IMR-90 (cell line): ENCODE data around the gene ACSM4. TPM values are rescaled to one million over a fixed set of nuclear protein-coding genes. Genes with fewer than 3 reads are reported as not detected.

Source experiments
- ATAC-seq: fragments of 200-7000 bp; cut with Tn5 transposase; 2 replicates; pipeline ENCODE4 v1.9.1; 2020; ENCODE audit warnings: low read depth, mild to moderate bottlenecking, moderate library complexity
- BruUV-seq: library from RNA; stranded (reverse); fragments of 400-500 nt; replicated peaks from 2 replicates; lab custom pipeline; 2021; lab: Mats Ljungman, UMichigan
- CTCF ChIA-PET: fragments of 300-600 bp; formaldehyde crosslinking; extraction: SDS; loops from one replicate; lab custom pipeline; 2021; ENCODE audit warnings: antibody characterized with exemption; lab: Yijun Ruan, JAX
- POLR2A ChIA-PET: fragments of 300-600 bp; sonication (Branson Sonifier 250); formaldehyde crosslinking; loops from one replicate; lab custom pipeline; 2022; ENCODE audit warnings: antibody characterized with exemption; ENCODE audit not compliant: unreplicated experiment; lab: Charles Lee
- DNase-seq: peaks from one replicate; pipeline ENCODE4 v3.0.0; 2013
- H2AFZ ChIP-seq: replicated peaks from 2 replicates; pipeline ENCODE3; 2013; ENCODE audit warnings: low read length, mild to moderate bottlenecking; ENCODE audit not compliant: poor library complexity
- H2AK5ac ChIP-seq: 2 replicates; pipeline ENCODE4 v1.6.1; 2013; ENCODE audit warnings: low read depth, low read length, inconsistent platforms
- H2AK9ac ChIP-seq: replicated peaks from 2 replicates; pipeline ENCODE3; 2013; ENCODE audit warnings: mild to moderate bottlenecking, low read depth, low read length, moderate library complexity; ENCODE audit not compliant: poor library complexity
- H2BK120ac ChIP-seq: 2 replicates; pipeline ENCODE4 v1.6.1; 2013; ENCODE audit warnings: low read depth, low read length, inconsistent platforms
- H2BK15ac ChIP-seq: 3 replicates; pipeline ENCODE4 v1.6.1; 2013; ENCODE audit warnings: low read depth, low read length, inconsistent platforms
- H2BK20ac ChIP-seq: 2 replicates; pipeline ENCODE4 v1.6.1; 2013; ENCODE audit warnings: low read depth, mild to moderate bottlenecking, inconsistent platforms, low read length, moderate library complexity
- H2BK5ac ChIP-seq: 2 replicates; pipeline ENCODE4 v1.6.1; 2013; ENCODE audit warnings: mild to moderate bottlenecking, low read depth, low read length, inconsistent platforms; ENCODE audit not compliant: poor library complexity, severe bottlenecking
- H3K14ac ChIP-seq: replicated peaks from 2 replicates; pipeline ENCODE4 v1.6.1; 2013; ENCODE audit warnings: low read depth, low read length, inconsistent platforms
- H3K18ac ChIP-seq: 2 replicates; pipeline ENCODE4 v1.6.1; 2013; ENCODE audit warnings: low read depth, low read length, control low read depth
- H3K23ac ChIP-seq: 2 replicates; pipeline ENCODE4 v1.6.1; 2013; ENCODE audit warnings: low read depth, low read length, inconsistent platforms
- H3K27ac ChIP-seq: 2 replicates; pipeline ENCODE4 v1.5.1; 2013; ENCODE audit warnings: mild to moderate bottlenecking, control low read depth, low read length; ENCODE audit not compliant: insufficient read depth
- H3K27me3 ChIP-seq: 2 replicates; pipeline ENCODE4 v1.6.1; 2013; ENCODE audit warnings: low read length; ENCODE audit not compliant: control insufficient read depth, insufficient read depth
- H3K36me3 ChIP-seq: 2 replicates; pipeline ENCODE4 v1.6.1; 2013; ENCODE audit warnings: low read length, mixed read lengths; ENCODE audit not compliant: control insufficient read depth, insufficient read depth
- H3K4ac ChIP-seq: 2 replicates; pipeline ENCODE4 v1.6.1; 2013; ENCODE audit warnings: low read depth, low read length, inconsistent platforms
- H3K4me1 ChIP-seq: 2 replicates; pipeline ENCODE4 v1.6.1; 2013; ENCODE audit warnings: low read length, mixed read lengths; ENCODE audit not compliant: control insufficient read depth, insufficient read depth
- H3K4me2 ChIP-seq: 2 replicates; pipeline ENCODE4 v1.6.1; 2013; ENCODE audit warnings: low read depth, mild to moderate bottlenecking, control low read depth, low read length, moderate library complexity
- H3K4me3 ChIP-seq: 2 replicates; pipeline ENCODE4 v1.5.1; 2013; ENCODE audit warnings: low read depth, mild to moderate bottlenecking, control low read depth, low read length, moderate library complexity; ENCODE audit not compliant: insufficient read depth
- H3K56ac ChIP-seq: 2 replicates; pipeline ENCODE4 v1.6.1; 2013; ENCODE audit warnings: low read length, inconsistent platforms; ENCODE audit not compliant: insufficient read depth; ENCODE audit errors: extremely low read depth
- H3K79me1 ChIP-seq, 2 experiments: 2 replicates each; pipeline ENCODE4 v1.6.1; 2013; ENCODE audit warnings: low read length in 2 of 2, inconsistent platforms in 1 of 2, low read depth in 1 of 2
- H3K9ac ChIP-seq: 2 replicates; pipeline ENCODE4 v1.6.1; 2013; ENCODE audit warnings: low read depth, low read length, control low read depth
- H3K9me1 ChIP-seq: 2 replicates; pipeline ENCODE4 v1.6.1; 2013; ENCODE audit warnings: low read length, inconsistent platforms; ENCODE audit not compliant: insufficient read depth
- H3K9me3 ChIP-seq: 2 replicates; pipeline ENCODE4 v1.6.1; 2013; ENCODE audit warnings: low read length; ENCODE audit not compliant: control insufficient read depth, insufficient read depth
- H4K20me1 ChIP-seq: 2 replicates; pipeline ENCODE4 v1.6.1; 2013; ENCODE audit warnings: low read length, inconsistent platforms; ENCODE audit not compliant: insufficient read depth
- H4K5ac ChIP-seq: 2 replicates; pipeline ENCODE4 v1.6.1; 2013; ENCODE audit warnings: mild to moderate bottlenecking, low read depth, low read length, control low read depth
- H4K8ac ChIP-seq, 2 experiments: 2 replicates each; pipeline ENCODE4 v1.6.1; 2013; ENCODE audit warnings: low read depth in 2 of 2, low read length in 2 of 2, control low read depth in 1 of 2, inconsistent platforms in 1 of 2
- H4K91ac ChIP-seq: 2 replicates; pipeline ENCODE4 v1.6.1; 2013; ENCODE audit warnings: low read depth, low read length, inconsistent platforms; ENCODE audit not compliant: insufficient read depth
- CEBPB ChIP-seq: IDR thresholded peaks from 2 replicates; pipeline ENCODE4 v1.6.1; 2012; ENCODE audit warnings: low read depth, low read length, improper control_type of control experiment
- CHD1 ChIP-seq: IDR thresholded peaks from 2 replicates; pipeline ENCODE4 v1.6.1; 2012; ENCODE audit warnings: low read depth, low read length, improper control_type of control experiment
- FOS ChIP-seq: fragments of 150-350 bp; IDR thresholded peaks from 2 replicates; pipeline ENCODE4 v1.6.1; 2016; ENCODE audit warnings: low read depth, low read length
- MAFK ChIP-seq: IDR thresholded peaks from 2 replicates; pipeline ENCODE4 v1.6.1; 2012; ENCODE audit warnings: low read depth, low read length, improper control_type of control experiment
- MXI1 ChIP-seq: IDR thresholded peaks from 2 replicates; pipeline ENCODE4 v1.6.1; 2012; ENCODE audit warnings: low read depth, mild to moderate bottlenecking, low read length, moderate library complexity, borderline replicate concordance
- NFE2L2 ChIP-seq: fragments of 150-350 bp; IDR thresholded peaks from 2 replicates; pipeline ENCODE4 v1.6.1; 2016; ENCODE audit warnings: low read depth, mild to moderate bottlenecking, low read length
- RAD21 ChIP-seq: IDR thresholded peaks from 2 replicates; pipeline ENCODE4 v1.6.1; 2012; ENCODE audit warnings: low read length, improper control_type of control experiment
- WGBS, 2 experiments: methylation state at CpG; one replicate each; pipeline versions ENCODE4 v1.1.5 to v1.1.7; 2013; ENCODE audit warnings: missing lambda C conversion rate in 2 of 2; ENCODE audit not compliant: insufficient read length in 1 of 2; ENCODE audit errors: extremely low coverage in 2 of 2; 5-methylcytosine and 5-hydroxymethylcytosine counted together
- dilution Hi-C: fragments of 300-500 bp; cut with HindIII; formaldehyde crosslinking; loops from one replicate; pipeline ENCODE4 v1.14.3; 2018; ENCODE audit warnings: low sequenced_read_pairs; ENCODE audit not compliant: unreplicated experiment
- in situ Hi-C: fragments of 300-500 bp; cut with MboI; formaldehyde crosslinking; loops from 3 replicates; pipeline ENCODE4 v1.14.3; 2019; ENCODE audit warnings: low sequenced_read_pairs, inconsistent platforms, mixed read lengths
- intact Hi-C: fragments of 100-400 bp; cut with micrococcal nuclease; formaldehyde crosslinking; loops from 2 replicates; pipeline ENCODE4 v1.10.0; 2022
- polyA plus RNA-seq, 3 experiments: library from polyadenylated mRNA; depleted of rRNA; stranded (reverse); fragments of >200 nt; gene quantifications; 2 replicates each; pipeline ENCODE4 v1.2.3, GENCODE V29; 2012; ENCODE audit warnings: low replicate concordance in 1 of 3
- total RNA-seq: library from RNA; depleted of rRNA; stranded (reverse); fragments of >200 nt; gene quantifications from 2 replicates; pipeline ENCODE4 v1.2.3, GENCODE V29; 2012
- TF ChIP-seq, protein P1 (sequence below): fragments of 150-350 bp; IDR thresholded peaks from 2 replicates; pipeline ENCODE4 v1.6.1; 2016; ENCODE audit warnings: low read depth, mild to moderate bottlenecking, low read length, moderate library complexity, borderline replicate concordance
- TF ChIP-seq, protein P2 (sequence below): conservative IDR thresholded peaks from 2 replicates; pipeline ENCODE4 v1.5.1; 2012; ENCODE audit warnings: mild to moderate bottlenecking, low read depth, low read length, improper control_type of control experiment

ACSM4 gene
- total and polyA plus RNA-seq, 2 of the 4 experiments (the other 2 are of a cell fraction): not detected

DNA sequence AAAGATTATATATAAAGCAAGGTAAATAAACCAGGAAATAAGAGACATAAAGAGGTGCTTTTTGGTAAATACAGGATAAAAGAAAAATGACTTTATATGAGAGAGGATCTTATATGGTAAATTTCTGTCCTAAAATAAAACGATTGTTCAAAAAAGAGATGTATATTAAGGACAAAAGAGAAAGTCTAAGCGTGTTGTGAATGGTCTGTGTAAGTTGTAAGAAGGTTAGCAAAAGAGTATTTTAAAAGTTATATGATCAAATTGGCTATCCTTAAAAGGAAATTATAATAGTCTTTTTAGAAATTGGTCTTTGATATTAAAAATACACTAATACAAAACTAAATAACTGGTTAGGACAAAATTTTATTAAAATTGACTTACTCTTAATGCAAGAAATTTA lies 14.1 kb upstream of the ACSM4 start:
- Histone ChIP-seq H2BK20ac (no peak overlapping the region), H3K56ac (no peak overlapping the region), H3K4ac (no peak overlapping the region), H2BK15ac (no peak overlapping the region), H3K9me3 (no peaks in the 10 kb centered on the region; the same call in 1 of the 2 replicates), H3K79me1 (no peaks in the 10 kb centered on the region), H2BK120ac (no peak overlapping the region), H3K36me3 (no peaks in the 10 kb centered on the region), H3K27ac (no peak overlapping the region), H3K9ac (no peak overlapping the region), H4K5ac (no peak overlapping the region), H4K91ac (no peak overlapping the region), H2AK9ac (no peak overlapping the region), H3K9me1 (no peaks in the 10 kb centered on the region), H3K4me2 (no peak overlapping the region), H3K27me3 (no peaks in the 10 kb centered on the region), H2BK5ac (no peak overlapping the region), H2AK5ac (no peak overlapping the region), H3K23ac (no peak overlapping the region), H4K8ac (no peak overlapping the region), H2AFZ (no peak overlapping the region), H3K4me1 (no peaks in the 10 kb centered on the region), H3K14ac (no peak overlapping the region), H3K18ac (no peak overlapping the region), H4K20me1 (no peaks in the 10 kb centered on the region), H3K4me3 (no peak overlapping the region)
- DNase-seq (no peak), ATAC-seq (no peak)
- BruUV-seq: no TSS peak
- ChIA-PET POLR2A (no interaction called here), CTCF (no interaction called here)
- in situ Hi-C loops (no loop called here), intact Hi-C loops (no loop called here), dilution Hi-C loops (no loop called here)
- WGBS, 2 experiments: no CpG with 5 or more reads among the region's 2 CpGs
- TF ChIP-seq FOS (no peak), CHD1 (no peak), MXI1 (no peak), MAFK (no peak), RAD21 (no peak), NFE2L2 (no peak), CEBPB (no peak)
- TF ChIP-seq, protein P1, sequence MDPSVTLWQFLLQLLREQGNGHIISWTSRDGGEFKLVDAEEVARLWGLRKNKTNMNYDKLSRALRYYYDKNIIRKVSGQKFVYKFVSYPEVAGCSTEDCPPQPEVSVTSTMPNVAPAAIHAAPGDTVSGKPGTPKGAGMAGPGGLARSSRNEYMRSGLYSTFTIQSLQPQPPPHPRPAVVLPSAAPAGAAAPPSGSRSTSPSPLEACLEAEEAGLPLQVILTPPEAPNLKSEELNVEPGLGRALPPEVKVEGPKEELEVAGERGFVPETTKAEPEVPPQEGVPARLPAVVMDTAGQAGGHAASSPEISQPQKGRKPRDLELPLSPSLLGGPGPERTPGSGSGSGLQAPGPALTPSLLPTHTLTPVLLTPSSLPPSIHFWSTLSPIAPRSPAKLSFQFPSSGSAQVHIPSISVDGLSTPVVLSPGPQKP: no peak
- TF ChIP-seq, protein P2, sequence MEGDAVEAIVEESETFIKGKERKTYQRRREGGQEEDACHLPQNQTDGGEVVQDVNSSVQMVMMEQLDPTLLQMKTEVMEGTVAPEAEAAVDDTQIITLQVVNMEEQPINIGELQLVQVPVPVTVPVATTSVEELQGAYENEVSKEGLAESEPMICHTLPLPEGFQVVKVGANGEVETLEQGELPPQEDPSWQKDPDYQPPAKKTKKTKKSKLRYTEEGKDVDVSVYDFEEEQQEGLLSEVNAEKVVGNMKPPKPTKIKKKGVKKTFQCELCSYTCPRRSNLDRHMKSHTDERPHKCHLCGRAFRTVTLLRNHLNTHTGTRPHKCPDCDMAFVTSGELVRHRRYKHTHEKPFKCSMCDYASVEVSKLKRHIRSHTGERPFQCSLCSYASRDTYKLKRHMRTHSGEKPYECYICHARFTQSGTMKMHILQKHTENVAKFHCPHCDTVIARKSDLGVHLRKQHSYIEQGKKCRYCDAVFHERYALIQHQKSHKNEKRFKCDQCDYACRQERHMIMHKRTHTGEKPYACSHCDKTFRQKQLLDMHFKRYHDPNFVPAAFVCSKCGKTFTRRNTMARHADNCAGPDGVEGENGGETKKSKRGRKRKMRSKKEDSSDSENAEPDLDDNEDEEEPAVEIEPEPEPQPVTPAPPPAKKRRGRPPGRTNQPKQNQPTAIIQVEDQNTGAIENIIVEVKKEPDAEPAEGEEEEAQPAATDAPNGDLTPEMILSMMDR: no peak
